GM18951 (cell line): Measurements from ENCODE around the gene GIPC3.

Source experiments
- POLR2A ChIP-seq: IDR thresholded peaks from 4 replicates; pipeline ENCODE4 v1.6.1; 2011; ENCODE audit warnings: mild to moderate bottlenecking; ENCODE audit not compliant: insufficient read length, insufficient read depth; ENCODE audit errors: extremely low read depth
- in situ Hi-C: fragments of 300-500 bp; cut with MboI; formaldehyde crosslinking; loops from one replicate; pipeline ENCODE4 v1.12.0; 2022; ENCODE audit warnings: low sequenced_read_pairs, mixed read lengths, inconsistent platforms; ENCODE audit not compliant: unreplicated experiment

GIPC3 gene

DNA sequence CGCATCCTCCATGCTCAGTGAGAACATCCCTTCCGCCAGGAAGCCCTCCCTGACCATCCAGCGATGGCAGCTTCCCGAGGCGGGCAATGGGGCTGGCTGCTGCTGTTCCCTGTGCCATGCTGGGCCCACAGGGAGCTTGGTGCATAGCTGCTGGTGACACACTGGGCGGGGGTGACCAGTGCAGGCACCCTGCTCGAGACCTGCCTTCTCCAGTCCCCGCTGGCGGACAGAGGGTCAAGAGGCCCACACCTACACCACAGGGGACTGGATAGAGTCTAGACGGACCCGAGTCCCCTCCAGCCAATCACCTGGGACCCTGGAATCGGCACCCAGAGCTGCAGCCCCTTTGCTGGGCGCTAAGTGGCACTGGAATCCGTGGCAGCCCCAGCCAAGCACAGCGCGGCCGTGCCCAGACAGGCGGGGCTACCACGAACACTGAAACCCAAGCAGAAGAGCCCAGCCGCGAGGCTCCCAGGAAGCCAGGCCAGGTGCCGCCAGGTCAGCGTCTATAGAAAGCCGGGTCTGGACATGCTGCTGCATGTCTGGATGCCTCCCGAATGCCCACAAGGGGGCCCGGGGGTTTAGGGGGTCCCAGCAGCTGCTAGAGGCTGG lies 30.4 kb downstream of the GIPC3 start:
- no peak for TF ChIP-seq POLR2A
- in situ Hi-C loops, result no loop called here

DNA sequence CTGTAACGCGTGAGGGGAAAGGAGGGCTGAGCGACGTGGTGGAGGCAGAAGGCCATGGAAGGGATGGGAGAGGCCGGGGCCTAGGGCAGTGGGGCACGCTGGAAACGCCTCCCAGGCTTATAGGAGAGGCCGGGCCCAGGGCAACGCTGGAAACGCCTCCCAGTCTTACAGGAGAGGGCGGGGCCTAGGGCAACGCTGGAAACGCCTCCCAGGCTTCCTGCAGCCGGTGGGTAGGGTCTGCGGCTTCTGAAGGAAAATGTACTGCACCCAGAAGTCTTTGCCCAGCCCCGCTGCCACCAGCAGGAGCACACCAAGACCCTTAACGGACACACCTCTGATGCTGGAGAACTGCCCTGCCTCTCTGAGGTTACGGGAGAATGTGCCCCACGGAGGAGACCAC lies 32.2 kb downstream of the GIPC3 start:
- in situ Hi-C loops, result no loop called here
- TF ChIP-seq POLR2A, result no peak

DNA sequence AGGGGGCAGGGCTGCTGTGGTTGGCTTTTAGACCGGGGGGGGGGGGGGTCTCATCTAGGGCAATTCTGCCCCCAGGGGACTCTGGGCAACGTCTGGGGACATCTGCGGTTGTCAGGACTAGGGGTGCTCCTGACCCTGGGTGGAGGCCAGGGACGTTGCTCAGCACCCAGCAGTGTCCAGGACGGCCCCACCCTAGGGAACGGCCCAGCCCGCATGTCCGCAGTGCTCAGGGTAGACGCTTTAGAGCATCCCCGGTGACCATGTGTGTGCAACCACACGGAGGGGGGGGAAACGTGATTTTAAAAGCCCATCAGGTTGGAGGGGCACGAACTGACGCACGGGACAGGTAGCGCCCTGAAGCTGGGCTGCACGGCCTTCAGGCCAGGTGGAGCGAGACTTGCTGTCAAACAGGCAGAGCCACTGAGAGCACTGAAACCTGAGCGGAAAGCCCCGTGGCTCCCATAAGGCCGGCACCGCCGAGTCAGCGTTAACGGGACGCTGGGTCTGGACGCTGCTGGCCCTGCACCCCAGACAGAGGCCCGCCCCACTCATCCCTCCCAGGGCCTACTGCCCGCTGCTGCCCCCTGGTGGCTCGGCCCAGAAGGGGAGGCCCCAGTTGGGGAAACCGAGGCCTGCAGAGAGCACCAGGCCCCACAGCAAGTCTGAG lies 33.0 kb downstream of the GIPC3 start:
- in situ Hi-C loops, result no loop called here
- TF ChIP-seq POLR2A, result no peak

DNA sequence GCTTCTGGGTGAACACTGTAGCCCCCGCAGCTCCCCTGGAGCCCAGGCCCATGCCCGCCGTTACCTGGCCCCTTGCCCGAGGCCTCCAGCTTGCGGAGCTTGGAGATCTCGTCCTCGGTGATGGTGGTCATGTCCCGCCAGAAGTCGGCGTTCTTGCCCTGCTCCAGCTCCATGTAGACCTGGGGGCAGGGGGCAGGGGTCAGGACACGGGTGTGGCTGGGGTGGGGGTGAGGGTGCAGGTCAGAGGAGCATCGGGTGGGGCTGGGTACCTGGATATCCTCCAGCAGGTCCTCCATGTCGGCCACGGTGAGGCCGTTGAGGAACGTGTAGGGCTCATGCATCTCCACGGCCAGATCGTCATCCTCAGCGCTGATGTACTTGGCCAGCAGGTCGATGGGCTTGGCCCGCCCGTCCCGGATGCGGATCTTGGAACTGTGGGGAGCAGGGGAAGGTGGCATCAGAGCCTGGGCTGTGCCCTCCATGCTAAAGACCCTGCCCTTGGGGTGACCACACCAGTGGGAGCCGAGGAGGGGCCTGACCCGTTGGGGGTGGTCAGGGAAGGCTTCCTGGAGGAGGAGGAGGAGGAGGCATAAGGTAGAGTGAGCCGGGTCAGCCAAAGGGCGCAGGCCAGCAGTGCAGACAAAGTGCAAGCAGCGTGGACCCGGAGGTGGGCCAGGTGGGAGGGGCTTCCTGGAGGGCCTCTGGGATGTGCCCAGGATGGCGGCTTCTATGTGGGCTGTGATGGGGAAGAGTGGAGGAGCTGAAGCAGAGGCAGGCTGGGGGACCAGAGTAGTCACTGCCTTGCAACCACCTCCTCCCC lies 33.7 kb downstream of the GIPC3 start:
- TF ChIP-seq POLR2A, result no peak
- in situ Hi-C loops, result no loop called here

DNA sequence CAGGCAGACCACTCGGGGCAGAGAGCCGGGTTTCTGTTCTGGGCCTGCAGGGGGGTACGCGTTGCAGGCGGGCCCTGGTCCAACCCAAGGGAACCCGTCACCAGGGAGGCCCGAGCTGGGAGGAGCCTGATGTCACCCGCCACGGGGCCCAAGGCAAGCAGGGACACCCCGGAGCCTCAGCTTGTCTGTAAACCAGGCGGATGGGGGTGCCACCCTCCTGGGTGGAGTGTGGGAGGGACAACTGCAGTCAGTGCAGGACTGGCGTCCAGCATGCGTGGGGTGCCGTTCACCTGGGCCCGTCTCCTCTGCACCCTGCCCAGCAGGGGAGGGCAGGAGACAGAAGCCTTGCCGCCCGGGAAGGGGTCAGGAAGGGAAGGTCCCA lies 34.3 kb downstream of the GIPC3 start:
- TF ChIP-seq POLR2A, result no peak
- in situ Hi-C loops, result no loop called here

DNA sequence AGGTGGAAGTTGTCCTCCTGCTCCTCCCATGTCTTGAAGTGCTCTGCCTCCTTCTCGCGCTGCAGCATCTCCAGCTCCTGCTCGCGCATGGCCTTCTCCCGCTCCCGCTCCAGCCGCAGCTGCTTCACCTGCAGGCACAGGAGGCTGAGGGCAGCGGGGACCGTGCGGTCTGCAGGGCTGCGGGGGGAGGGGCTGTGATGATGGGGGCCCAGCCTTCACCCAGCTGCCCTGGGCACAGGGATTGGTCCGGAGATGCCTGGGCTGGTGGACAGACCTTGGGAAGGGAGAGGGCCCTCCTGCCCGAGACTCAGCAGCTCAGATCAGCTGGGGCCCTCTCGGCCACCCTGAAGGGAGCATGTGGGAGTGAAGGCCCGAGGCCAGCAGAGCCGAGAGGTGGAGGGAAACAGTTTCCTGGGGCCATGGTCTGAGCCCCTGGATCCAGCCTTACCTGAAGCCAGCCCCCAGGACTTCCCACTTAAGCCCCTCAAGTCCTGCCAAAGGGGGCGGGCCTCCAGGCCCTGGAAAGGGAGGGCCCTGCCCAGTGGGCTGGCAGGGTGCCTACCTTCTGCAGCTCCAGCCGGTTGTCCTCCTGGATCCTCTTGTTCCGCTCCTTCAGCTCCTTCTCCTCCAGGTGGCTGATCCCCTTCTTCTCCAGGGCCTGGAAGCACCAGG lies 35.0 kb downstream of the GIPC3 start:
- in situ Hi-C loops, result no loop called here
- no peak for TF ChIP-seq POLR2A

DNA sequence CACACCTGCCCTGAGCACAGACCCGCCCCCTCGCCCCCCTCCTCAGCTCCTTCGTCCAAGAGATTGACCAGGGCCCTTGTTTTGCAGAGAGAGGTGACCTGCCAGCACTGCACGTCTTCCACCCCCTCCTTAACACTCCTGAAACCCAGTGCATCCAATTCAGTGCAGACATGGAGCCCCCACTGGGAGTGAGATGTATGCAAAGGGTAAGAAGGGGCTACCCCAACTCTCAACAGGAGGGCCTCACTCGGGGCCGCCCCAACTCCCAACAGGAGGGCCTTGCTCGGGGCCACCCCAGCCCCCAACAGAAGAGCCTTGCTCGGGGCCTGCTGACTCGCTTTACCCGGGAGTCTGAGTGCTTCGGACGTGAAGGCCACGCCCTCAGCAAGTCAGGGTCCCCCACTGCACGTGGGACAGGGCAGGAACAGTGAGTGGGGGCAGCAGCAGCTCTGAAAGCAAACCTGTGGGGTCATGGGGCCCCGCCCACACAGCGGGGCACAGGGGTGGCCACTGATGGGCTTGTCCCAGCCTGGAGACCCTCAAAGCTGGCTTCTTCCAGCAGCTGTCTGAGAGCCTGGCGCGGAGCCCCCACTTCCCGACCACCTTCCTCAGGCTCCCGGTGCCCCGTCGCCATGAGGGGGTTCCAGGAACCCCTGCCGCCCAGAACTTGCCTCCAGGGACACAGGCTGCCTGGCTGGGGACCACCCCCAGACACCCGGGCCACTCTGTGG lies 35.7 kb downstream of the GIPC3 start:
- TF ChIP-seq POLR2A, result no peak
- in situ Hi-C loops, result no loop called here

DNA sequence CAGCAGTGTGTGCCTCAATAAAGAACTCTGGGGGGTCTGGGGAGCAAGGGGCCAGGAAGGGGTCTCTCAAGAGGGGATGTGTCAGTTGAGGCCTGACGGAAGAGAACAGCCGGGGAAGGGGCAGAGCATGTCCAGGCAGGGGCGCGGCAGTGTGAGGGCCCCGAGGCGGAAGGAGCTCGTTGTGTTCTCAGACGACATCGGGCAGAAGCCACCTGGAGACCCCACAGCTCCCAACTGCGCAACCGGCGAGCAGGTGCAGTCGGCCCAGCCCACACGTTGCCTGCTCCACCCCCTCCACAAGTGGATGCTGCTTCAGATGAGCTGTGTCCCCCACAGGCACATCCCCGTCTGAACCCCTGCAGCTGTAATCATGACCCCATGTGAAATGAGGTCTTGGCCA lies 36.4 kb downstream of the GIPC3 start:
- in situ Hi-C loops, result no loop called here
- no peak for TF ChIP-seq POLR2A

DNA sequence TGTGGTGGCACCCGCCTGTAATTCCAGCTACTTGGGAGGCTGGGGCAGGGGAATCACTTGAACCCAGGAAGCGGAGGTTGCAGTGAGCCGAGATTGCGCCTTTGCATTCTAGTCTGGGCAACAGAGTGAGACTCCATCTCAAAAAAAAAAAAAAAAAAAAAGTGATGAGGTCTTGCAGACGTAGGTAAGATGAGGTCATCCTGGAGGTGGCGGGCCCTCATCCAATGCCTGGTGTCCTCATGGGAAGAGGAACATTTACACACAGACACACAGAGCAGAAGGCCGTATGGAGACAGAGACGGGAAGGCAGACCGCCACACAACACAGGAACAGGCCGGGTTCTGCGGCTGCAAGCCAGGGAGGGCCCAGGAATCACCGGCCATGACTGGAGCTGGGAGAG lies 36.9 kb downstream of the GIPC3 start:
- no peak for TF ChIP-seq POLR2A
- in situ Hi-C loops, result no loop called here

DNA sequence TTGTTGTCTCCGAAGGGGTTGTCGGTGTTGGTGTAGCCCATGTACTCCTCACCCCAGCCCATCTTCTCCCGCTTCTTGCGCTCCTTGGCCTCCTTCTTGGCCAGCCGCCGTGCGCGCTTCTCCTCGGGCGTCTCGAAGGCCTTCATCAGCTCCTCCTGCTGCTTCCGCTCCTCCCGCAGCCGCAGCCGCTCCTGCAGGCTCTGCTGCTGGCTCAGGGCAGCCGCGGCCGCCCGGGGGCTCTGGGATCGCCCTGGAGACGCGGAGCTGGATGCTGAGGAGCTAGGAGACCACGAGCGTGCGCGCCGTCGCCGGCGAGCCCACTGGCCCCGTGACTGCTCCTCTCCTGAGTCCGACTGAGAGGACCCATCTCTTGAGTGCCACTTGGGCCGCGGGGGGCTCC lies 38.4 kb downstream of the GIPC3 start:
- in situ Hi-C loops, result no loop called here
- TF ChIP-seq POLR2A, result no peak

DNA sequence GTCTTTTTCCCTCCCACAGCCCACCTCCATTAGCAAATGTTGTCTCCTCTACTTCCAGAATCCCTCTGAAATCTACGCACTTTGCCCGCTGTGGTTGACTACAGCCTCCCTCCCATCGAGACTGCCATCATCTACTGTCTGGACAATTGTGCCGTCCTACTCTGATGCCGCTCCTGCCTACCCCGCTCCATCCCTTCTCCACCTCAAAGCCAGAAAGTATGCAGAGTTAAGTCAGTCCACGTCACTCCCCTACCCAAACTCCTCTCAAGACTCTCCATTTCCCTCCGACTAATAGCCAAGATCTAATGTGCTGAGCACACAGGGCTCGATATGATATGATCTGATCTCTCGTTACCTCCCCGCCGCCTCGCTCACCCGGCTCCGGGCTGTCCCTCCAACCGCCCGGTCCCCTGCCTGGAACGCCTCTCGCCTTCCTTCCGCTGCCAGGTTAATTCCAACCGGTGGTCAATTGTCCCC lies 40.8 kb downstream of the GIPC3 start:
- TF ChIP-seq POLR2A, result no peak

DNA sequence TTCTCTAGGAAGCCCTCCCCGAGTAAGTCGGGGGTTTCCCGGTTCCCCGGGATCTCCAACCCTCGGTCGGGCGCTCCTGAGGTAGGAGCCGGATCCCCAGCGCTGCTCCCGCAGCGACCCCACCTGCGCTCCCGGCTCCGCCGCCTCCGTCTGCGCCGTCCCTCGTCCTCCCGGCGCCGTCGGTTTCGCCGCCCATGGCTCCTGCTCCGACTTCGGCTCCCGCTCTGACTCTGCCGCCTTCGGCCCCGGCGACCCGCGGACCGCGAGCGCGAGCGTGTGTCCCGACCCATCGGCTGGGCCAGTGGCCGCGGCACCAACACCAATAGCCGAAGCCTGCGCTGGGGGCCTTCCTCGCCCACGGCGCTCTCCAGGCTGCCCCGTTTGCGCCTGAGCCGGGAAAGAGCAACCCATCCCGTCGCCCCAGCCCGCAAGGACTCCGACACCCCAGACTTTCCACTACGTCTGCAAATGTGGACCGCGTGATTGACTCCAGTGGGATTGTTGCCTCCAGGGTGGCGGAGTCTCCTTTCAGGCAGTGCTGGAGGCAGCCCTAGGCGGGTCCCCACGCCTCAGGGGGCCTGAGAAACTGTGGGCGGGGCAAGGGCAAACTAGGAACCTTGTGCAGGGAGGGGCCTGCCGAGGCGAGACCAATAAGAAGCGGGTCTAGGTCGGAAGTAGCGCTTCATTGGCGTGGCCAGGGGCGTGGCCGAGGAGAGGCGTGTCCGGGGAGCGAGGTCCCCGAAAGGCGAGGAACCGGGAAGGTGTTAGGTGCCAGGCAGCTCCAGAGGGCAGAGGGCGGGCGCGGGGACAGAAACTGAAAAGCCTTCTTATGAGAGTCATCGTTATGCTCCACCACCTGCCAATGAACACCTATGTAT lies 41.4 kb downstream of the GIPC3 start, which contains the start of gene CACTIN:
CACTIN (minus strand) TSS at position 318 of the 878 bp plus-strand sequence; CDS start at position 290, 28 bp downstream.
- peak; percentile 94 for TF ChIP-seq POLR2A
- in situ Hi-C loops, result no loop called here

More for the DNA sequence above, 40.8 kb downstream of the GIPC3 start:
- in situ Hi-C loops, result no loop called here
